Measurements from ENCODE around the gene NPHP4. TPM values are rescaled to one million over a fixed set of nuclear protein-coding genes. Genes with fewer than 3 reads are reported as not detected.

The NPHP4 gene
- total and polyA plus RNA-seq, 2 donors (not counting 3 experiments of a cell fraction or from before 2014, with no cell fraction given), result 4.4 to 11.7 TPM

GRCh38 chr1:5949761-5950100 lies 42.5 kb downstream of the NPHP4 start:
- Histone ChIP-seq H3K79me2 (ENCODE audit: control insufficient read depth, insufficient read depth, low read length) (no peaks in the 10 kb centered on the region), H2AFZ (ENCODE audit: low read depth, low read length) (no peak overlapping the region), H4K20me1 (replicated peaks; ENCODE audit: control insufficient read depth, extremely low read depth, insufficient read depth, low read length) (no peaks in the 10 kb centered on the region), H3K9me3 (replicated peaks; ENCODE audit: control insufficient read depth, insufficient read depth, low read length) (no peaks in the 10 kb centered on the region), H3K4me1 (ENCODE audit: control insufficient read depth, extremely low read depth, insufficient read depth, low read length) (no peaks in the 10 kb centered on the region), H3K9me1 (replicated peaks; ENCODE audit: control insufficient read depth, extremely low read depth, insufficient read depth, low read length) (no peaks in the 10 kb centered on the region), H3K27ac (ENCODE audit: insufficient read depth, low read depth, low read length) (no peak overlapping the region), H3K27me3 (ENCODE audit: control insufficient read depth in 2 of 2, insufficient read depth in 2 of 2, low read length in 2 of 2) (no peaks in the 10 kb centered on the region), H3K4me3 (replicated peaks in 1 of 3; ENCODE audit: insufficient read depth in 1 of 3, low read depth in 1 of 3, low read length in 3 of 3) (no peak overlapping the region), H3K36me3 (ENCODE audit: control insufficient read depth in 2 of 2, extremely low read depth in 1 of 2, insufficient read depth in 2 of 2, low read length in 2 of 2) (peaks cover 0 to 2% of the 10 kb centered on the region in 2 experiments), H3K4me2 (ENCODE audit: insufficient read depth, low read length) (no peak overlapping the region), H3K9ac (replicated peaks; ENCODE audit: extremely low read depth, insufficient read depth, low read length) (no peak overlapping the region)
- dilution Hi-C loops (cut with MboI; ENCODE audit: extremely low pct_ligation_motif_present, low sequenced_read_pairs) (no loop called here), intact Hi-C loops (cut with micrococcal nuclease) (no loop called here)
- FAIRE-seq (no peak), DNase-seq (ENCODE audit: low read depth, low spot score) (no peak)
- POLR2A ChIA-PET, result no interaction called here
- TF ChIP-seq CTCF (IDR thresholded peaks at IDR 0.05; ENCODE audit: extremely low read depth in 1 of 2, insufficient read depth in 1 of 2, low read depth in 1 of 2, low read length in 2 of 2), result no peak
- TF ChIP-seq EZH2 (IDR thresholded peaks at IDR 0.05; ENCODE audit: borderline replicate concordance, low read depth, low read length, severe bottlenecking), result no peak
- no peak for TF ChIP-seq GATA2 (IDR thresholded peaks at IDR 0.05; ENCODE audit: insufficient read depth, insufficient read length, low read depth, low read length)
- TF ChIP-seq MAX (IDR thresholded peaks at IDR 0.05; ENCODE audit: insufficient read depth, insufficient read length), result no peak
- TF ChIP-seq POLR2AphosphoS5 (IDR thresholded peaks at IDR 0.05; ENCODE audit: insufficient read depth, low read depth, low read length), result no peak
- no peak for TF ChIP-seq POLR2A (IDR thresholded peaks at IDR 0.05; ENCODE audit: low read depth, low read length)
- no peak for TF ChIP-seq MYC (IDR thresholded peaks at IDR 0.05; ENCODE audit: low read depth, low read length)
- no peak for TF ChIP-seq FOS (IDR thresholded peaks at IDR 0.05; ENCODE audit: borderline replicate concordance, insufficient read depth, low read length)
- no peak for TF ChIP-seq JUN (IDR thresholded peaks at IDR 0.05; ENCODE audit: borderline replicate concordance, insufficient read depth, insufficient read length, low read depth)
- BruUV-seq (replicated peaks), result no TSS peak
- CTCF ChIA-PET, result no interaction called here

Data from endothelial cell of umbilical vein (primary cell).